GM12878 (cell line): ENCODE measurements around the gene LAMP1. TPM values are rescaled to one million over a fixed set of nuclear protein-coding genes. Genes with fewer than 3 reads are reported as not detected.

Experiments used
- ATAC-seq: fragments of 200-7000 bp; cut with Tn5 transposase; 3 replicates; pipeline ENCODE4 v1.9.1; 2020; ENCODE audit warnings: mild to moderate bottlenecking, moderate library complexity
- BruUV-seq: library from RNA; stranded (reverse); fragments of 400-500 nt; replicated peaks from 2 replicates; lab custom pipeline; 2021; lab: Mats Ljungman, UMichigan
- CTCF ChIA-PET: fragments of 300-600 bp; sonication (Branson Sonifier 250); formaldehyde crosslinking; extraction: SDS; loops from one replicate; lab custom pipeline; 2021; ENCODE audit warnings: inconsistent platforms; lab: Yijun Ruan, JAX
- POLR2A ChIA-PET: fragments of 350-600 bp; formaldehyde crosslinking; extraction: SDS; loops from one replicate; lab custom pipeline; 2021; ENCODE audit warnings: inconsistent platforms; lab: Charles Lee
- RAD21 ChIA-PET: fragments of 300-600 bp; sonication (Branson Sonifier 250); formaldehyde crosslinking; loops from one replicate; lab custom pipeline; 2023; ENCODE audit warnings: antibody characterized with exemption; ENCODE audit not compliant: unreplicated experiment; lab: Charles Lee
- SMC1A ChIA-PET: fragments of 300-600 bp; sonication (Branson Sonifier 250); formaldehyde crosslinking; loops from one replicate; lab custom pipeline; 2023; ENCODE audit not compliant: unreplicated experiment, uncharacterized antibody; lab: Charles Lee
- DNase-seq: peaks from one replicate; pipeline ENCODE4 v3.0.0-alpha.2; 2011; ENCODE audit warnings: low read depth, low spot score
- FAIRE-seq: peaks from 3 replicates; lab custom pipeline; 2011; peaks lifted over from hg19 to GRCh38; lab: Jason Lieb, UNC
- H2AFZ ChIP-seq: 2 replicates; pipeline ENCODE4 v1.6.0; 2011; ENCODE audit warnings: low read depth, low read length, control low read depth; ENCODE audit not compliant: control insufficient read depth
- H3K27ac ChIP-seq: 2 replicates; pipeline ENCODE4 v1.5.1; 2011; ENCODE audit warnings: control low read depth; ENCODE audit not compliant: control insufficient read depth, insufficient read depth
- H3K27me3 ChIP-seq, 2 experiments: replicated peaks in 1 of 2; 2 replicates each; pipeline versions ENCODE4 v1.6.0 to v1.6.1; 2011; ENCODE audit warnings: low read length in 1 of 2; ENCODE audit not compliant: control insufficient read depth in 2 of 2, insufficient read depth in 2 of 2
- H3K36me3 ChIP-seq, 2 experiments: 2 replicates each; pipeline ENCODE4 v1.5.1; 2011; ENCODE audit warnings: low read length in 1 of 2; ENCODE audit not compliant: control insufficient read depth in 2 of 2, insufficient read depth in 2 of 2
- H3K4me1 ChIP-seq: 2 replicates; pipeline ENCODE4 v1.6.1; 2011; ENCODE audit warnings: mild to moderate bottlenecking, low read length, moderate library complexity, mixed read lengths; ENCODE audit not compliant: control insufficient read depth, insufficient read depth
- H3K4me2 ChIP-seq: 2 replicates; pipeline ENCODE4 v1.6.0; 2011; ENCODE audit warnings: control low read depth; ENCODE audit not compliant: control insufficient read depth, insufficient read depth
- H3K4me3 ChIP-seq: fragments of 200-600 bp; sonication (generic); 2 replicates; pipeline ENCODE4 v1.5.1; 2016
- H3K79me2 ChIP-seq: 2 replicates; pipeline ENCODE4 v1.6.0; 2011; ENCODE audit warnings: low read length; ENCODE audit not compliant: control insufficient read depth, insufficient read depth
- H3K9ac ChIP-seq: 2 replicates; pipeline ENCODE4 v1.8.0; 2011; ENCODE audit warnings: low read length, control low read depth, mixed read lengths; ENCODE audit not compliant: control insufficient read depth, insufficient read depth
- H3K9me3 ChIP-seq: replicated peaks from 3 replicates; pipeline ENCODE4 v1.5.1; 2011; ENCODE audit warnings: mild to moderate bottlenecking, low read length; ENCODE audit not compliant: control insufficient read depth, insufficient read depth
- H4K20me1 ChIP-seq: 2 replicates; pipeline ENCODE4 v1.6.0; 2011; ENCODE audit not compliant: control insufficient read depth, insufficient read depth
- BHLHE40 ChIP-seq, 2 experiments: fragments of 450-650 bp in 1 of 2; IDR thresholded peaks; 2 replicates each; pipeline ENCODE4 v1.6.1; 2011 to 2017; ENCODE audit warnings: low read depth in 2 of 2, borderline replicate concordance in 1 of 2, improper control_type of control experiment in 1 of 2, low read length in 1 of 2, mild to moderate bottlenecking in 1 of 2
- CHD2 ChIP-seq: IDR thresholded peaks from 2 replicates; pipeline ENCODE4 v1.6.1; 2011; ENCODE audit warnings: low read depth, low read length, improper control_type of control experiment, borderline replicate concordance
- ELK1 ChIP-seq: IDR thresholded peaks from 2 replicates; pipeline ENCODE4 v1.6.1; 2012; ENCODE audit warnings: low read depth, low read length, improper control_type of control experiment
- EP300 ChIP-seq, 2 experiments: fragments of 150-350 bp in 1 of 2; IDR thresholded peaks; 2 replicates each; pipeline ENCODE4 v1.6.1; 2011 to 2012; ENCODE audit warnings: low read depth in 2 of 2, low read length in 2 of 2, borderline replicate concordance in 1 of 2, improper control_type of control experiment in 1 of 2, inconsistent platforms in 1 of 2; ENCODE audit not compliant: control insufficient read depth in 1 of 2
- ETV6 ChIP-seq, 2 experiments: fragments of 450-650 bp in 1 of 2; IDR thresholded peaks in 1 of 2; conservative IDR thresholded peaks in 1 of 2; 2 replicates each; pipeline ENCODE4 v1.6.1; 2014; ENCODE audit warnings: antibody characterized with exemption in 1 of 2, borderline replicate concordance in 1 of 2, low read depth in 1 of 2, mild to moderate bottlenecking in 1 of 2, moderate library complexity in 1 of 2
- HSF1 ChIP-seq: fragments of 150-350 bp; IDR thresholded peaks from 2 replicates; pipeline ENCODE4 v1.6.1; 2014; ENCODE audit warnings: mild to moderate bottlenecking, low read depth, low read length
- MXI1 ChIP-seq: fragments of 150-350 bp; IDR thresholded peaks from 2 replicates; pipeline ENCODE4 v1.6.1; 2011; ENCODE audit warnings: low read depth, mild to moderate bottlenecking, inconsistent platforms, low read length, improper control_type of control experiment
- RAD51 ChIP-seq: fragments of 450-650 bp; IDR thresholded peaks from 2 replicates; pipeline ENCODE4 v1.6.1; 2016; ENCODE audit warnings: moderate library complexity, mild to moderate bottlenecking, inconsistent platforms
- RUNX3 ChIP-seq: IDR thresholded peaks from 2 replicates; pipeline ENCODE4 v1.6.1; 2012; ENCODE audit warnings: low read length, inconsistent platforms
- SMC3 ChIP-seq: IDR thresholded peaks from 2 replicates; pipeline ENCODE4 v1.6.1; 2011; ENCODE audit warnings: low read length, improper control_type of control experiment, borderline replicate concordance
- SP1 ChIP-seq: IDR thresholded peaks from one replicate; pipeline ENCODE4 v1.6.1; 2011; ENCODE audit warnings: low read depth, low read length
- TARDBP ChIP-seq: IDR thresholded peaks from 2 replicates; pipeline ENCODE4 v1.6.1; 2016; ENCODE audit warnings: borderline replicate concordance
- YY1 ChIP-seq: IDR thresholded peaks from 2 replicates; pipeline ENCODE4 v1.6.1; 2011; ENCODE audit warnings: low read depth, mild to moderate bottlenecking, low read length
- WGBS: methylation state at CpG from one replicate; pipeline ENCODE4 v1.1.6; 2016; ENCODE audit warnings: low lambda C conversion rate; ENCODE audit not compliant: insufficient replicate concordance, insufficient coverage; ENCODE audit errors: missing lambda C conversion rate; 5-methylcytosine and 5-hydroxymethylcytosine counted together
- in situ Hi-C: fragments of 300-500 bp; cut with MboI; formaldehyde crosslinking; loops from 9 replicates; pipeline ENCODE4 v1.14.3; 2018; ENCODE audit warnings: mixed read lengths
- intact Hi-C: fragments of 100-400 bp; cut with micrococcal nuclease; formaldehyde crosslinking; loops from one replicate; pipeline ENCODE4 v1.14.2; 2022; ENCODE audit not compliant: unreplicated experiment
- polyA plus RNA-seq, 11 experiments: library from polyadenylated mRNA; depleted of rRNA in 4 of 11; unstranded in 6 of 11; stranded (reverse) in 5 of 11; fragments of >200 nt; fragmentation: Nextera tagmentation in 4 of 11; fragmentation: Illumina TruSeq in 1 of 11; extraction: Ambion mirVana in 4 of 11; extraction: Trizol in 1 of 11; gene quantifications; 1 replicate in 1 of 11; 2 replicates in 10 of 11; pipeline versions ENCODE4 v1.2.1 to v1.2.3, GENCODE V29; 2011 to 2016; ENCODE audit warnings: inconsistent platforms in 2 of 11, missing spikeins in 2 of 11, low read depth in 1 of 11
- total RNA-seq, 4 experiments: library from RNA; depleted of rRNA in 3 of 4; stranded (reverse); fragments of >200 nt in 3 of 4; fragmentation: Illumina TruSeq in 1 of 4; extraction: Trizol in 1 of 4; gene quantifications; 2 replicates each; pipeline versions ENCODE4 v1.2.1 to v1.2.3, GENCODE V29; 2013 to 2021
- TF ChIP-seq, protein P1 (sequence below): IDR thresholded peaks from 2 replicates; pipeline ENCODE4 v1.6.1; 2012; ENCODE audit warnings: low read depth, low read length, improper control_type of control experiment
- TF ChIP-seq, protein P2 (sequence below): IDR thresholded peaks from 2 replicates; pipeline ENCODE4 v1.6.1; 2012; ENCODE audit warnings: mild to moderate bottlenecking, low read depth, low read length

Gene LAMP1
- total and polyA plus RNA-seq, 10 of the 15 experiments (the other 5 are each of a cell fraction or from before 2014, with no cell fraction given) = 2.5 to 83.0 (median 32.7) TPM

GRCh38 chr13:113274721-113275120 is 22.3 kb upstream of the LAMP1 start (continued):
- TF ChIP-seq TARDBP = no peak

GRCh38 chr13:113275387-113275786 is 21.7 kb upstream of the LAMP1 start:
- ChIA-PET POLR2A (no interaction called here), CTCF (interaction anchor here (0.7 to 1.8 kb wide), 5 partner anchors 117 to 1800 kb away, joined by 3 to 4 read pairs (median 3); no protein-coding TSS in a partner anchor), SMC1A (interaction anchor here (0.9 kb wide), 1 partner anchor 119 kb away, joined by 3 read pairs; no protein-coding TSS in a partner anchor), RAD21 (interaction anchor here (1.4 kb wide), 1 partner anchor 116 kb away, joined by 3 read pairs; no protein-coding TSS in a partner anchor)
- peak; percentile 91 for ATAC-seq
- Histone ChIP-seq H3K9ac (no peak overlapping the region), H3K4me3 (no peak overlapping the region), H3K79me2 (no peaks in the 10 kb centered on the region), H3K4me2 (no peak overlapping the region), H2AFZ (no peak overlapping the region), H3K27me3 (no peaks in the 10 kb centered on the region), H3K36me3 (no peaks in the 10 kb centered on the region), H3K4me1 (no peaks in the 10 kb centered on the region), H3K27ac (no peak overlapping the region), H4K20me1 (no peaks in the 10 kb centered on the region), H3K9me3 (no peaks in the 10 kb centered on the region)
- in situ Hi-C loops = no loop called here
- DNase-seq = no peak
- intact Hi-C loops = loop anchor here (1.0 kb wide), 1 partner anchor 119 kb away; no protein-coding TSS in a partner anchor
- no TSS peak for BruUV-seq
- 4% methylated on average over 3 of the region's 3 CpGs for WGBS
- FAIRE-seq = peak; percentile 38
- TF ChIP-seq ETV6 (conservative IDR thresholded peaks at IDR 0.05 in 1 of 2, IDR thresholded peaks at IDR 0.05 in 1 of 2; ENCODE audit: borderline replicate concordance in 1 of 2, low read depth in 1 of 2) (no peak), SMC3 (peak; percentile 72), BHLHE40 (IDR thresholded peaks at IDR 0.05; ENCODE audit: borderline replicate concordance in 1 of 2, low read depth in 2 of 2, low read length in 1 of 2) (no peak), SP1 (no peak), EP300 (IDR thresholded peaks at IDR 0.05; ENCODE audit: borderline replicate concordance in 1 of 2, control insufficient read depth in 1 of 2, low read depth in 2 of 2, low read length in 2 of 2) (no peak), RUNX3 (no peak), ELK1 (no peak), HSF1 (no peak), RAD51 (no peak), CHD2 (no peak), YY1 (peak; percentile 44; the same call in 1 of the 2 replicates), MXI1 (no peak)
- TF ChIP-seq, protein P1, sequence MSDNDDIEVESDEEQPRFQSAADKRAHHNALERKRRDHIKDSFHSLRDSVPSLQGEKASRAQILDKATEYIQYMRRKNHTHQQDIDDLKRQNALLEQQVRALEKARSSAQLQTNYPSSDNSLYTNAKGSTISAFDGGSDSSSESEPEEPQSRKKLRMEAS = no peak
- TF ChIP-seq, protein P2, sequence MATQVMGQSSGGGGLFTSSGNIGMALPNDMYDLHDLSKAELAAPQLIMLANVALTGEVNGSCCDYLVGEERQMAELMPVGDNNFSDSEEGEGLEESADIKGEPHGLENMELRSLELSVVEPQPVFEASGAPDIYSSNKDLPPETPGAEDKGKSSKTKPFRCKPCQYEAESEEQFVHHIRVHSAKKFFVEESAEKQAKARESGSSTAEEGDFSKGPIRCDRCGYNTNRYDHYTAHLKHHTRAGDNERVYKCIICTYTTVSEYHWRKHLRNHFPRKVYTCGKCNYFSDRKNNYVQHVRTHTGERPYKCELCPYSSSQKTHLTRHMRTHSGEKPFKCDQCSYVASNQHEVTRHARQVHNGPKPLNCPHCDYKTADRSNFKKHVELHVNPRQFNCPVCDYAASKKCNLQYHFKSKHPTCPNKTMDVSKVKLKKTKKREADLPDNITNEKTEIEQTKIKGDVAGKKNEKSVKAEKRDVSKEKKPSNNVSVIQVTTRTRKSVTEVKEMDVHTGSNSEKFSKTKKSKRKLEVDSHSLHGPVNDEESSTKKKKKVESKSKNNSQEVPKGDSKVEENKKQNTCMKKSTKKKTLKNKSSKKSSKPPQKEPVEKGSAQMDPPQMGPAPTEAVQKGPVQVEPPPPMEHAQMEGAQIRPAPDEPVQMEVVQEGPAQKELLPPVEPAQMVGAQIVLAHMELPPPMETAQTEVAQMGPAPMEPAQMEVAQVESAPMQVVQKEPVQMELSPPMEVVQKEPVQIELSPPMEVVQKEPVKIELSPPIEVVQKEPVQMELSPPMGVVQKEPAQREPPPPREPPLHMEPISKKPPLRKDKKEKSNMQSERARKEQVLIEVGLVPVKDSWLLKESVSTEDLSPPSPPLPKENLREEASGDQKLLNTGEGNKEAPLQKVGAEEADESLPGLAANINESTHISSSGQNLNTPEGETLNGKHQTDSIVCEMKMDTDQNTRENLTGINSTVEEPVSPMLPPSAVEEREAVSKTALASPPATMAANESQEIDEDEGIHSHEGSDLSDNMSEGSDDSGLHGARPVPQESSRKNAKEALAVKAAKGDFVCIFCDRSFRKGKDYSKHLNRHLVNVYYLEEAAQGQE = no peak
